GM18861 (cell line): ENCODE results near the gene SLC18A2.
"Not testable (repeated sequence)": the region's sequence is repeated elsewhere in the genome, so short reads cannot be mapped to it uniquely, and the experiment has no call there.

Experiments
- ATAC-seq: cut with Tn5 transposase; IDR thresholded peaks from one replicate; pipeline ENCODE4 v1.9.1; 2021; ENCODE audit not compliant: unreplicated experiment

Gene SLC18A2

DNA sequence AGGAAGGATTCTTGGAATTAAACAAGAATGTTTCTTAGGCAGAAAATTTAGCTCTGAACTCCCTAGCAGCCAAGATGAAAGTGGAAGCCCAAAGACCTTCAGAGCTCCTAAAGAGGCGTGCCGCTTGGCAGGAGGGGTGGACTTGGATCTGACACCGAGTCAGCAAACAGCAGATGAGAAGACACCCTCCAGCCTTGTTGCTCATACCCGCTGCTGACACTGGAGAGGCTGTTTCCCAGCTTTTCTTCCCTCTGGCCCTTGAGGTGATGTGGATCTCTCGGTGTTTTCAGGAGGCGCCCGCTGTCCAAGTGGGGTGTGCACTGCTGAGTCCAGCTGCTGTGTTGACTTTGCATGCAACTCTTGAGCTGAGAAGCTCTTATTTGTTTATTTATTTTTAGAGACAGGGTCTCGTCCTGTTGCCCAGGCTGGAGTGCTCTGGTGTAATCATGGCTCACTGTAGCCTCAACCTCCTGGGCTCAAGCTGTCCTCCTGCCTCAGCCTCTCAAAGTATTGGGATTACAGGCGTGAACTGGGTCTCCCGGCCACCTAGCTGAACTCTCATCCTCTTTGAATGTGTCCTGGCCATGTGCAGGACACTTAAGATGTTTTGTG lies 21.5 kb downstream of the SLC18A2 start:
- ATAC-seq = no peak

DNA sequence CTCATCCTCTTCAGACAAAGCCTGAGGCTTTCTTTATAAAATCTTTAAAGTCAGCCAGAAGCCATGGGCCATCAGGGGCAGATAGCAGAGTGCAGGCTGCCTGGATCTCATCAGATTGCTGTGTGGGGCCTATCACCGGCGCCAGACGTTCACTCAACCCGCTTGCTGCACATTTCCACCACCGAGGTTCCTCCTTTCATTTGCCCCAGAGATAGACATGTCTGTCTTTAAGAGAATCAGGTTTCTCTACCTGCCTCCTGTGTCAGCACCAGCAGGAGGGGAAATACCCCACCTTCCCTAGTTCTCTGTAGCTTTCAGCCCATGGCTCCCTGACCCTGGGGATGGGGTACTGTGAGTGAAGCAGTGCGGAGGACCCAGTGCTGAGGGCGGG lies 22.0 kb downstream of the SLC18A2 start:
- ATAC-seq = no peak

- no peak for ATAC-seq
Measured at GRCh38 chr10:117264782-117265181, 23.9 kb downstream of the SLC18A2 start.

DNA sequence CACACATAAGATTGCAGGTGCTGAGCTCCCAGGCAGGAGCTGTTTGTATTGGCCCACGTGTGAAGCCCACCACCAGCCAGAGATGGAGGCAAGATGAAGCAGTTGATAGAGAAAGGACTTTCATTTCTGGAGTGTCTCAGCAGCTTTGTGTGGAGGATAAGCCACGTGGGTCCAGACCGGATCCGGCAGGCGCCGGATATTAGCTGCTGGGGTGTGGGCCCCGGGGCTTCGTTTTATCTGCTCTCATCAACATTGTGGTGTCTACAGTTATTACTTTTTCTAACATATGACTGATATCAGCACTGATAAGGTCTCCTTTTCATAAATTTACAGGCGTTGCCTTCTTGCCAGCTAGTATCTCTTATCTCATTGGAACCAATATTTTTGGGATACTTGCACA lies 25.5 kb downstream of the SLC18A2 start:
- no peak for ATAC-seq

- ATAC-seq = no peak
Measured at GRCh38 chr10:117266812-117267211, 25.9 kb downstream of the SLC18A2 start.

GRCh38 chr10:117268258-117268657 lies 27.3 kb downstream of the SLC18A2 start:
- no peak for ATAC-seq

- ATAC-seq = no peak
Measured at GRCh38 chr10:117268907-117269306, 28.0 kb downstream of the SLC18A2 start.

GRCh38 chr10:117271427-117271826 lies 30.5 kb downstream of the SLC18A2 start:
- ATAC-seq = no peak

- ATAC-seq = no peak
Measured at GRCh38 chr10:117272195-117273076, 31.5 kb downstream of the SLC18A2 start.

DNA sequence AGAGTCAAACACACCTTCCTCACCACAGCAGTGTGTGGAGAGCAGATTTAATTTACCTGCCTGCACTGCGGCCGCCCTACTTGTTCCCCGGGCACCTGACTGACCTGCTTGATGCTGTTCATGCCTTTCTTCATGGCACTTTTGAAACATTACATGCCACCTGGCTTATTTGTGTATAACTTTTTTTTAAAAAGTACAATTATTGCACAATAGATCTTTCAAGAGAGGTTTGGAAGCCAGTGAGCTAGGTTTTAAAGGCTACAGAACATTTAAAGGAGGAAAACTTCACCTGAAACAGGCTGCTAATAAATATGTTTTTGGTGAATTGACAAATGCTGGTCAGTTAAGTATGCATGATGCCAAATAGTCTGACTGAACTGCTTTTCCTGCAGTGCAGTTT lies 33.1 kb downstream of the SLC18A2 start:
- ATAC-seq = no peak

GRCh38 chr10:117274509-117274908 lies 33.6 kb downstream of the SLC18A2 start:
- ATAC-seq = no peak

DNA sequence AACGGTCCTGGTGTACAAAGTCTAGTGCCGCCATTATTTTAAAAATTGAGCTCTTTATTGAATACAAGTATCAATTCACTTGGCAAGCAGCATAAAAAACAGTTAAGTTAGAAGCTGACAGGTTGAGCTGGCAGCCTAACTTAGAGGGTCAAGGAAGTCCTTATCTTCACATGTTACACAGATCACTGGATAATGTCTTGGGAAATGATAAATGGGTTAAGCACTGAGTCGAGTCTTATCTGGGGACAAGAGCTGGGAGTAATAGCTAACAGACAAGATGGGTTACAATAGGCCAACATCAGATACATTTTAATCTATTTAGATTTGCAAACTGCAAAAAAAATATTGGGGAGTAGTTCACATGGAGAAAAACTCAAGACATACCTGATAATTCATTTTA lies 34.2 kb downstream of the SLC18A2 start:
- ATAC-seq = no peak

- no peak for ATAC-seq
Measured at GRCh38 chr10:117277675-117278074, 36.8 kb downstream of the SLC18A2 start.

GRCh38 chr10:117284716-117285494 lies 44.0 kb downstream of the SLC18A2 start:
- no peak for ATAC-seq

GRCh38 chr10:117290872-117291271 lies 50.0 kb downstream of the SLC18A2 start:
- not testable (repeated sequence) for ATAC-seq

DNA sequence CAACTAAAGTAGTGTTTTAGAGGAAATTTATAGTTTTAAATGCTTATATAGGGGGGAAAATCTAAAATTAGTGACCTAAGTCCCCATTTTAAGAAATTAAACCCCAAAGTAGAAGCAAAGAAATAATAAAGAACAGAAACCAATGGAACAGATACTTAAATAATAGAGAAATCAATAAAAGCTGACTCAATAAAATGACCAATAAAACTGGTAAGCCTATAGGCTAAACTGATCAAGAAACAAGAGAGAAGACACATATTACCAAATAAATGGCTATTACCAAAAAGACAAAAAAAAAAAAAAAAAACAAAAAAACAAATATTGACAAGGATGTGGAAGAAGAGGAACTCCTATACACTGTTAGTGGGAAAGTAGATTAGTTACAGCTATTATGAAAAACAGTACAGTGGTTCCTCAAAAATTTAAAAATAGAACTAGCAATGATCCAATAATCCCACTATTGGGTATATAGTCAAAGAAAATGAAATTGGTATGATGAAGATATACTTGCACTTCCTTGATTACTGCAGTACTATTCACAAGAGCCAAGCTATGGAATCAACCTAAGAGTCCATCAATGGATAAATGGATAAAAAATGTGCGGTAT lies 53.2 kb downstream of the SLC18A2 start:
- no peak for ATAC-seq

DNA sequence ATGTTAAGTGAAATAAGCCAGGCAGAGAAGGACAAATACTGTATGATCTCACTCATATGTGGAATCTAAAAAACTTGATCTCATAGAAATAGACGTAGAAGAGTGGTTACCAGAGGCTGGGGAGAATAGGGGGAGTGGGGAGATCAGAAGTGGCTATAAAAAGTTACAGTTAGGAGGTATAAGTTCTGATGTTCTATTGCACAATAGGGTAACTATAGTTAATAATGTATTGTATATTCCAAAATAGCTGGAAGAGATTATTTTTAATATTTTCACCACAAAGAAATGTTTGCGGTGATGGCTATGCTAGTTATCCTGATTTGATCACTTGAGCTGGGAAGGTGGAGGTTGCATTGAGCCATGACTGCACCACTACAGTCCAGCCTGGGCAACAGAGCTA lies 53.8 kb downstream of the SLC18A2 start:
- no peak for ATAC-seq

DNA sequence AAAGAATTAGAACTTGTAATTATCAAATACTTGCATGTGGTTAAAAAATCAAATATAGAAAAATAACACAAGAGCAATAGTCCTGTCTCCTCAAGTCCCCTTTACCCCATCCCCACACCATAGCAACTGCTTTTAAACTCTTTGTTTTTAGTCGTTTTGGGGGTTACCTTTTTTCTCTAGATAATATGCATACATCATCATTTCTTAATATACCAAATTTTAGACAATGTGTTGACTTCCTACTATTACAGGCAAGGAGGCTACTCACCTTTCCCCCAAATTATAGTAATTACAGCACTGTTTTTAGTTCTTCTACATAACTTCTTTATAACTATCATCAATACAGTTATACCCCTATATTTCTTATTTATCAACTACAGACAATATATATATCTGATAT lies 57.3 kb downstream of the SLC18A2 start:
- ATAC-seq = no peak

GRCh38 chr10:117299435-117299834 lies 58.5 kb downstream of the SLC18A2 start:
- no peak for ATAC-seq

DNA sequence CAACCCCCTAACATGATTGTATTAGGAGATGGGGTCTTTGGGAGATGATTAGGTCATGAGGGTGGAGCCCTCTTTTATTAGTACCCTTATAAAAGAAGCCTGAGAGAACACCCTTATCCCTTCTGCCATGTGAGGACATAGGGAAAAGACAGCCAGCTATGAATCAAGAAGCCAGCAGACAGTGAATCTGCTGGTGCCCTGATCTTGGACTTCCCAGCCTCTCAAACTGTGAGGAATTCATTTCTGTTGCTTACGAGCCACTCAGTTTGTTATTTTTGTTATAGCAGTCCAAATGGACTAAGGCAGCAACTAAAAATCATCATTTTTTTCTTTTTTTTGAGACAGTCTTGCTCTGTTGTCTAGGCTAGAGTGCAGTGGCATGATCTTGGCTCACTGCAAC lies 59.8 kb downstream of the SLC18A2 start:
- ATAC-seq = no peak

DNA sequence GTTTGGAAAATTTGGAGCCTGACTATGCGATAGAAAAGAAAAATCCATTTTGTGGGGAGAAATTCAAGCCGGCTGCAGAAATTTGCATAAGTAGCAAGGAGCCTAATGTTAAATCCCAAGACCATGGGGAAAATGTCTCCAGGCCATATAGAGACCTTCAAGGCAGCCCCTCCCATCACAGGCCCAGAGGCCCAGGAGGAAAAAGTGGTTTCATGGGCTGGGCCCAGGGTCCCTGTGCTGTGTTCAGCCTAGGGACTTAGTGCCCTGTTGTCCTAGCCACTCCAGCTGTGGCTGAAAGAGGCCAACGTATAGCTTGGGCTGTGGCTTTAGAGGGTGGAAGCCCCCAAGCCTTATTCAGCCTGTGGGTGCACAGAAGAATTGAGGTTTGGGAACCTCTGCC lies 62.5 kb downstream of the SLC18A2 start:
- ATAC-seq = not testable (repeated sequence)
